ENCODE measurements around the gene TTC34. TPM values are rescaled to one million over a fixed set of nuclear protein-coding genes. Genes with fewer than 3 reads are reported as not detected.
"Not testable (repeated sequence)": the region's sequence is repeated elsewhere in the genome, so short reads cannot be mapped to it uniquely, and the experiment has no call there.

The TTC34 gene
- total RNA-seq, 1 experiment from 2014 or later: 1.3 TPM

DNA sequence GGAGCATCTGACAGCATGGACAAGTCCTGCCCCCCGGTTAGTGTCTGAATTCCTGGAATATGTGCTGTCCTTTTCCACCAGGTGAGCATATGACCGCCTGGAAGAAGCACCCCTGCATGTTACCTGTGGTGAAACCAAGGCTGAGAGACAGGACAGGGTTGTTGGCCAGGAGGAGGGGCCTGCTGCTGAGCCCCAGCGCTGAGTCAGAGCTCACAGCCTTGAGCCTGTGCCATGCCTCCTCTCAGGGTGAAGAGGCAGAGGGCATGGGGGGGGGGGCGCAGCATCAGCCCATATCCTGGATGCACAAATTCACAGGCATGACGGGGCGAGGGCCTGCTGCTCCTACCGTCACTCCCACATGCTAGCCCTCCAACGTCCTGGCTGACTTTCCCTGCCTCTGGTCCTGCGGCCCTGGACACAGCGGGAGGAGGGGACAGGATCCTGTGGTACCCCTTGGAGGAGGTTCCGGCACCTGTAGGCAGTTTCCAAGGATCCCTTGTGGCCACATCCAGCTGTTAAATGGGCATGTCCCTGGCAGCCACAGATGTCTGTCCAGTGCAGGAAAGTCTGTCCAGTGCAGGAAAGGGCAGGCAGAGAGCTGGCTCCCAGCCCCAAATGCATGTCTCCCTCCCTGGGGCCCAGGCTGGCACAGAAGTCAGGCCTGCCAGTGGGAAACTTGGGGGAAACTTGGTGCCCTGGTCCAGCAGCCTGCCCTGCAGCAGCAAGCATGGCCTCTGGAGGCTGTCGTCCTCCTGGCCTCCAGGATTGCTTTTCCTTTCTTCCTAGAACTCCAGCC lies 23.9 kb downstream of the TTC34 start:
- TF ChIP-seq, protein P1, sequence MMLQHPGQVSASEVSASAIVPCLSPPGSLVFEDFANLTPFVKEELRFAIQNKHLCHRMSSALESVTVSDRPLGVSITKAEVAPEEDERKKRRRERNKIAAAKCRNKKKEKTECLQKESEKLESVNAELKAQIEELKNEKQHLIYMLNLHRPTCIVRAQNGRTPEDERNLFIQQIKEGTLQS (IDR thresholded peaks at IDR 0.05): no peak
- TF ChIP-seq POLR2AphosphoS5 (IDR thresholded peaks at IDR 0.05; ENCODE audit: low read depth, low read length) (no peak), SRF (IDR thresholded peaks at IDR 0.05; ENCODE audit: low read depth) (no peak), CBX3 (IDR thresholded peaks at IDR 0.05; ENCODE audit: low read depth) (no peak), ZFX (IDR thresholded peaks at IDR 0.05) (no peak), ELF1 (IDR thresholded peaks at IDR 0.05; ENCODE audit: borderline replicate concordance, low read depth) (no peak), EGR1 (IDR thresholded peaks at IDR 0.05; ENCODE audit: low read depth) (no peak), JUND (IDR thresholded peaks at IDR 0.05) (no peak), SIN3A (IDR thresholded peaks at IDR 0.05; ENCODE audit: low read depth) (no peak), TCF7L2 (IDR thresholded peaks at IDR 0.05; ENCODE audit: borderline replicate concordance, extremely low read depth, insufficient read depth, insufficient read length) (no peak), EZH2phosphoT487 (IDR thresholded peaks at IDR 0.05; ENCODE audit: borderline replicate concordance) (no peak)
- TF ChIP-seq, protein P2, sequence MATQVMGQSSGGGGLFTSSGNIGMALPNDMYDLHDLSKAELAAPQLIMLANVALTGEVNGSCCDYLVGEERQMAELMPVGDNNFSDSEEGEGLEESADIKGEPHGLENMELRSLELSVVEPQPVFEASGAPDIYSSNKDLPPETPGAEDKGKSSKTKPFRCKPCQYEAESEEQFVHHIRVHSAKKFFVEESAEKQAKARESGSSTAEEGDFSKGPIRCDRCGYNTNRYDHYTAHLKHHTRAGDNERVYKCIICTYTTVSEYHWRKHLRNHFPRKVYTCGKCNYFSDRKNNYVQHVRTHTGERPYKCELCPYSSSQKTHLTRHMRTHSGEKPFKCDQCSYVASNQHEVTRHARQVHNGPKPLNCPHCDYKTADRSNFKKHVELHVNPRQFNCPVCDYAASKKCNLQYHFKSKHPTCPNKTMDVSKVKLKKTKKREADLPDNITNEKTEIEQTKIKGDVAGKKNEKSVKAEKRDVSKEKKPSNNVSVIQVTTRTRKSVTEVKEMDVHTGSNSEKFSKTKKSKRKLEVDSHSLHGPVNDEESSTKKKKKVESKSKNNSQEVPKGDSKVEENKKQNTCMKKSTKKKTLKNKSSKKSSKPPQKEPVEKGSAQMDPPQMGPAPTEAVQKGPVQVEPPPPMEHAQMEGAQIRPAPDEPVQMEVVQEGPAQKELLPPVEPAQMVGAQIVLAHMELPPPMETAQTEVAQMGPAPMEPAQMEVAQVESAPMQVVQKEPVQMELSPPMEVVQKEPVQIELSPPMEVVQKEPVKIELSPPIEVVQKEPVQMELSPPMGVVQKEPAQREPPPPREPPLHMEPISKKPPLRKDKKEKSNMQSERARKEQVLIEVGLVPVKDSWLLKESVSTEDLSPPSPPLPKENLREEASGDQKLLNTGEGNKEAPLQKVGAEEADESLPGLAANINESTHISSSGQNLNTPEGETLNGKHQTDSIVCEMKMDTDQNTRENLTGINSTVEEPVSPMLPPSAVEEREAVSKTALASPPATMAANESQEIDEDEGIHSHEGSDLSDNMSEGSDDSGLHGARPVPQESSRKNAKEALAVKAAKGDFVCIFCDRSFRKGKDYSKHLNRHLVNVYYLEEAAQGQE (IDR thresholded peaks at IDR 0.05; ENCODE audit: low read depth): no peak
- RAD21 ChIA-PET (ENCODE audit: low non-redundant PET in 1 of 2, low total read pairs in 2 of 2, uncharacterized antibody in 2 of 2, unreplicated experiment in 2 of 2): no interaction called here
- no TSS peak for BruUV-seq (replicated peaks)
- intact Hi-C loops (cut with micrococcal nuclease): no loop called here
- DNase-seq (ENCODE audit: low read depth, low spot score) (no peak), ATAC-seq (no peak)
- Histone ChIP-seq H3K27ac (ENCODE audit: low read depth, low read length) (no peak overlapping the region), H4K20me1 (ENCODE audit: insufficient read depth) (no peaks in the 10 kb centered on the region), H3K79me2 (ENCODE audit: insufficient read depth, low read length) (no peaks in the 10 kb centered on the region), H3K27me3 (ENCODE audit: insufficient read depth, low read length) (peaks cover 26% of the 10 kb centered on the region), H3K4me1 (ENCODE audit: control insufficient read depth in 1 of 2, insufficient read depth in 2 of 2, low read length in 2 of 2) (no peaks in the 10 kb centered on the region), H2AFZ (ENCODE audit: low read depth, low read length, poor library complexity, severe bottlenecking) (no peak overlapping the region), H3K9me2 (ENCODE audit: insufficient read depth) (no peaks in the 10 kb centered on the region), H3K4me2 (ENCODE audit: low read length) (no peak overlapping the region), H3K9ac (ENCODE audit: low read length) (no peak overlapping the region), H3K9me3 (ENCODE audit: control insufficient read depth in 1 of 2, insufficient read depth in 1 of 2, low read depth in 1 of 2, low read length in 2 of 2) (peaks cover 0 to 10% of the 10 kb centered on the region in 2 experiments; a peak in 2 of 4 replicates), H3K36me3 (ENCODE audit: control insufficient read depth in 1 of 2, insufficient read depth in 2 of 2, low read length in 2 of 2) (no peaks in the 10 kb centered on the region), H3K4me3 (replicated peaks in 1 of 2; ENCODE audit: low read depth in 1 of 2, low read length in 2 of 2) (no peak overlapping the region)
- POLR2A ChIA-PET: no interaction called here
- CTCF ChIA-PET: no interaction called here

DNA sequence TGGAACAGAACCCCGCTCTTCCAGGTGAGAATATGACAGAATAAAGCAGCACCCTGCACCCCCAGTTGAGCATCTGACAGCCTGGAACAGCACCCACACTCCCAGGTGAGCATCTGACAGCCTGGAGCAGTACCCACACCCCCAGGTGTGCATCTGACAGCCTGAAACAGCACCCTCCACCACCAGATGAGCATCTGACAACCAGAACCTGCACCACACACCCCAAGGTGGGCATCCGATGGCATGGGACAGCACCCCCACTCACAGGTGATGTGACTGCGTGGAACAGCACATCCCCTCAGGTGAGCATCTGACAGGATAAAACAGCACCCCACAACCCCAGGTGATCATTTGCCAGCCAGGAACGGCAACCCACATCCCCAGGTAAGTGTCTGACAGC lies 26.2 kb downstream of the TTC34 start:
- ATAC-seq; H2AFZ ChIP-seq (ENCODE audit: low read depth, low read length, poor library complexity, severe bottlenecking); H3K79me2 ChIP-seq (ENCODE audit: insufficient read depth, low read length); H3K4me2 ChIP-seq (ENCODE audit: low read length); DNase-seq (ENCODE audit: low read depth, low spot score); H3K4me3 ChIP-seq (replicated peaks in 1 of 2; ENCODE audit: low read depth in 1 of 2, low read length in 2 of 2); H3K9me3 ChIP-seq (ENCODE audit: control insufficient read depth in 1 of 2, insufficient read depth in 1 of 2, low read depth in 1 of 2, low read length in 2 of 2); BruUV-seq (replicated peaks); H3K36me3 ChIP-seq (ENCODE audit: control insufficient read depth in 1 of 2, insufficient read depth in 2 of 2, low read length in 2 of 2); H3K9me2 ChIP-seq (ENCODE audit: insufficient read depth); H3K27ac ChIP-seq (ENCODE audit: low read depth, low read length); CTCF ChIA-PET; intact Hi-C loops (cut with micrococcal nuclease); POLR2A ChIA-PET; H4K20me1 ChIP-seq (ENCODE audit: insufficient read depth); H3K4me1 ChIP-seq (ENCODE audit: control insufficient read depth in 1 of 2, insufficient read depth in 2 of 2, low read length in 2 of 2); H3K9ac ChIP-seq (ENCODE audit: low read length); RAD21 ChIA-PET (ENCODE audit: low non-redundant PET in 1 of 2, low total read pairs in 2 of 2, uncharacterized antibody in 2 of 2, unreplicated experiment in 2 of 2): not testable (repeated sequence)
- H3K27me3 ChIP-seq (ENCODE audit: insufficient read depth, low read length): peaks cover 23% of the 10 kb centered on the region

DNA sequence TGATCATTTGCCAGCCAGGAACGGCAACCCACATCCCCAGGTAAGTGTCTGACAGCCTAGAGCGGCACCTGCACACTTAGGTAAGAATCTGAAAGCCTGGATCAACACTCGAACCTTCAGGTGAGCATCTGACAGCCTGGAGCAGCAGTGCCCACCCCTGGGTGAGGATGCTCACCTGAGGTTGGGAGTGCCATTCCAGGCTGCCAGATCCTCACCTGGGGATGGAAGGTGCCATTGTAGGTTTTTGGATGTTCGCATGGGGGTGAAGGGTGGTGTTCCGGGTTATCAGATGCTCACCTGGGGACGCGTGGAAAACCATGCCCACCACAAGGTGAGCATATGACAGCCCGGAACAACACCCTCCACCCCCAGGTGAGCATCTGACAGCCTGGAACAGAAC lies 33.4 kb downstream of the TTC34 start:
- POLR2A ChIA-PET; H3K9me2 ChIP-seq (ENCODE audit: insufficient read depth); H4K20me1 ChIP-seq (ENCODE audit: insufficient read depth); DNase-seq (ENCODE audit: low read depth, low spot score); H3K27me3 ChIP-seq (ENCODE audit: insufficient read depth, low read length); H3K4me1 ChIP-seq (ENCODE audit: control insufficient read depth in 1 of 2, insufficient read depth in 2 of 2, low read length in 2 of 2); BruUV-seq (replicated peaks); H3K4me2 ChIP-seq (ENCODE audit: low read length); ATAC-seq; H2AFZ ChIP-seq (ENCODE audit: low read depth, low read length, poor library complexity, severe bottlenecking); H3K9ac ChIP-seq (ENCODE audit: low read length); H3K9me3 ChIP-seq (ENCODE audit: control insufficient read depth in 1 of 2, insufficient read depth in 1 of 2, low read depth in 1 of 2, low read length in 2 of 2); H3K27ac ChIP-seq (ENCODE audit: low read depth, low read length); H3K79me2 ChIP-seq (ENCODE audit: insufficient read depth, low read length); intact Hi-C loops (cut with micrococcal nuclease); H3K36me3 ChIP-seq (ENCODE audit: control insufficient read depth in 1 of 2, insufficient read depth in 2 of 2, low read length in 2 of 2); RAD21 ChIA-PET (ENCODE audit: low non-redundant PET in 1 of 2, low total read pairs in 2 of 2, uncharacterized antibody in 2 of 2, unreplicated experiment in 2 of 2); CTCF ChIA-PET; H3K4me3 ChIP-seq (replicated peaks in 1 of 2; ENCODE audit: low read depth in 1 of 2, low read length in 2 of 2): not testable (repeated sequence)
